GM21526 (cell line): ENCODE measurements around the gene ANAPC7.
A peak's percentile ranks its signal among the peaks of the same experiment; 100 is the strongest.
"Not testable (repeated sequence)": the region's sequence is repeated elsewhere in the genome, so short reads cannot be mapped to it uniquely, and the experiment has no call there.

ENCODE experiments used
- ATAC-seq: cut with Tn5 transposase; IDR thresholded peaks from one replicate; pipeline ENCODE4 v1.9.1; 2021; ENCODE audit warnings: moderate library complexity; ENCODE audit not compliant: unreplicated experiment, low FRiP score

ANAPC7 gene, protein sequence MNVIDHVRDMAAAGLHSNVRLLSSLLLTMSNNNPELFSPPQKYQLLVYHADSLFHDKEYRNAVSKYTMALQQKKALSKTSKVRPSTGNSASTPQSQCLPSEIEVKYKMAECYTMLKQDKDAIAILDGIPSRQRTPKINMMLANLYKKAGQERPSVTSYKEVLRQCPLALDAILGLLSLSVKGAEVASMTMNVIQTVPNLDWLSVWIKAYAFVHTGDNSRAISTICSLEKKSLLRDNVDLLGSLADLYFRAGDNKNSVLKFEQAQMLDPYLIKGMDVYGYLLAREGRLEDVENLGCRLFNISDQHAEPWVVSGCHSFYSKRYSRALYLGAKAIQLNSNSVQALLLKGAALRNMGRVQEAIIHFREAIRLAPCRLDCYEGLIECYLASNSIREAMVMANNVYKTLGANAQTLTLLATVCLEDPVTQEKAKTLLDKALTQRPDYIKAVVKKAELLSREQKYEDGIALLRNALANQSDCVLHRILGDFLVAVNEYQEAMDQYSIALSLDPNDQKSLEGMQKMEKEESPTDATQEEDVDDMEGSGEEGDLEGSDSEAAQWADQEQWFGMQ

DNA sequence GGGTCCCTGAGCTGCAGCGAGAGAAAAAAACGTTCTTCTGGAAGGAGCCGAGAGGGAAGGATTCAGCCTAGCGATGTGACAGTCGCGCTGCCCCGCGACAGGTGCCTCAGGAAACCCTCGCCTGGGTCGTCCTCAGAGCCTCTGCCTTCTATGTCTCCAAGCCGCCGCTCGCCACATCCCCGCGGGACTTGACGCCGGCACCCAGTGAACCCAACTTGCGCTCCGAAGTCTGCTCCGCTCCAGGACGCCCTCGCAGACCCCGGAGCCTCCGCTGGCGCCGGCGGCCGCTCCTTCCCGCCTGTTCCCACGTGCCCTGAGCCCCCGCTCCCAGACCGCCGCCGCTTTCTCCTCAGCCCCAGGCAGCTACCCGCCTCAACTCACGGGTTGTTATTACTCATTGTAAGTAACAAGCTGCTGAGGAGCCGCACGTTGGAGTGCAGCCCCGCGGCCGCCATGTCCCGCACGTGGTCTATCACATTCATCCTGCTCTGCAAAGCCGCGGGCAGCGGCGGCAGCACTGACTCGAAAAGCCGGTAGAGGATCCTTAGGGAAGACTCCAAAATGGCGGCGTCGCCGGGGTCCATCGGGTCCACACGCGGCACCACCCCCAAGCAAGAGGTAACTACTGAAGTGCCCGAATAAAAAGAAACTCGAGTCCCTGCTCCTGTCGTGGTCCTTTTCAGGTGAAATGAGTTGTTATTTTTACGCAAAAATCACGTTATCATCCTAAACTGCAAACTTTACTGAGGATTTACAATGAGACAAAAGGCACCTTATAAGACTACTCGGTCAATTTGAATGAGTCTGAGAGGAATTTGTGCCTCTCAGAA is at the start of gene ANAPC7:
Gene ANAPC7 (minus strand): TSS at position 563 of the 830 bp plus-strand sequence. CDS start 81 bp downstream, at position 482.
- ATAC-seq, result peak; percentile 73

DNA sequence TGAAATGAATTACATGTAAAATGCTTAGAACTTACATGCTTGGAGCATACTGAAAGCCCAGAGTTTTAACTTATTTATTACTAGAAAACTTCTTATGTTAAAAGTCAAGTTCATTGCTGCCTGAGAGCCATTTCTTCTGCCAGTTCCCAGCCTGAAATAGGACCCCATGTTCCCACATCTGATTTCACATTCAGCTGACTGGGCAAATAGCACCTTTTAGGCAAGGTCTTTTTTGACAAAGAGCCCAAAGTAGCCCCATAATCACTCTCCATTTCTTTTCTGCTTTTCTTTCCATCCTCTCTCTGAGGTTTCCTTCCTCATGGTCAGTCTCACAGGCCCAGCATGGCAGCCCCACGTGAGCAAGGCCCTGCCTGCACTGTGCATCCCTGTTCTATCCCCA is 47.8 kb upstream of the ANAPC7 start:
- no peak for ATAC-seq

DNA sequence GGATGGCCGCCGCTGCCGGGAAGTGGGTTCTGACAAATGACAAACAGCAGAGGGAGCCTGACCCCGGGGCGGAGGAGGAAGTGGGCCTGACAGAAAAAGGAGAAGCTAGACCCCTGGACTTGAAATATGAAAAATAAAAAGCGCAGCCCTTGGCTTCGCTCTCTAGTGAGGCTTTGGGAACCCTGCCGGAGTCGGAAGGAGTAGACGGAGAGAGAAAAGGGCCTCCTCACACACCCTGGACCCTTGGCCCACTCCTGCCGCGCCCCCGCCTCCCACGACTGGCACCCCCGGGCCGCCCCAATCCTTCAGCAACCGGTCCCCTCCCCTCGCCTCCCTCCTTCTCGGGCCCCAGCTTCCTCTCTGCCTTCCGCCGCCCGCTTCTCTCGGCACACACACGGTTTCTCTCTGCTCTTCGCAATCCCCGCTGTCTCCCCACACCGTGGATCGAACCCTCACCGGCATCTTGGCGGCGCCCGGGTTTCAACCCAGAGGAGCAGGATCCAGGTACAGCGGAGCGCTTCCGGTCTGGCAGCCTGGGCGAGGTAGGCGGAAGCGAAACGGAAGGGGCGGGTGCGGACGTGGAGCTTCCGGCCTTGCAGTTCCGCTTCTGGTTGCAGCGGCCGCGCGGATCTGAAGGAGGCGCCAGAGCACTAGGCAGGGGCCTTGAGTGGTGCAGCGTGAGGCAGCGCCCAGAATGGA is 46.4 kb upstream of the ANAPC7 start, which contains the start of gene ARPC3:
Gene ARPC3 (minus strand): TSS at position 539 of the 699 bp plus-strand sequence. CDS start 77 bp downstream, at position 462.
- ATAC-seq, result peak; percentile 85

DNA sequence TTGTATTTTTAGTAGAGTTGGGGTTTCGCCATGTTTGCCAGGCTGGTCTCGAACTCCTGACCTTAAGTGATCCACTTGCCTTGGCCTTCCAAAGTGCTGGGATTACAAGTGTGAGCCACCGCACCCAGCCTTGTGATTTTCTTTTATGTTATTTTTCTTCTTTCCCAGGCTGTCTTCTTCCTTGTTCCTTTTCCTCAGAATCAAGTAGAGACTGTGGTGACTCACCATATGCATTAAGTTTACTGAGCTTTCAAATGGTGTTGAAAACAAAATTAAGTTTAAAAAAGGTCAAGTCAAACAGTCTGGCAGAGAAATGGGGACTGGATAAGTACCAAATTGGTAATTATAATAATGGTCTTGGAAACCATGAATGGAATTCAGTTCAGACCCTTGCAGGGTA is 40.9 kb upstream of the ANAPC7 start:
- no peak for ATAC-seq

DNA sequence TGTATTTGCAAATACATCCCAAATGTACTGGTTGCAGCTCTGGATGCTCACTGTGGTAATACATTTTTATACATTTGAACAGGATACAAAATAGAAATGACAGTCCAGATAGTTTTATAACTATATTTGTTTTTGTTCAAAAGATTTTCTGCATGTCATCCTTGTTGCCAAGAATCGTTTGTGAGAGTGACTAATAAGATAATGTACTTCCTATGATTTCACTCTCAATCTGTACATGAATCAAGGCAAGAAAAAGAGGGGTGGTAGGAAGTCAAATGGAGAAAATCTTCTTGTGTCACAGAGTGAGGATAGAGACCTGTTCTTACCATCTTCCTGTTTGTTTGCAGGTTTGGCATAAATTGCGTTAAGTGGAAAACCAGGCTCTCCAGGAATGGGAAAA is 32.7 kb upstream of the ANAPC7 start:
- no peak for ATAC-seq

DNA sequence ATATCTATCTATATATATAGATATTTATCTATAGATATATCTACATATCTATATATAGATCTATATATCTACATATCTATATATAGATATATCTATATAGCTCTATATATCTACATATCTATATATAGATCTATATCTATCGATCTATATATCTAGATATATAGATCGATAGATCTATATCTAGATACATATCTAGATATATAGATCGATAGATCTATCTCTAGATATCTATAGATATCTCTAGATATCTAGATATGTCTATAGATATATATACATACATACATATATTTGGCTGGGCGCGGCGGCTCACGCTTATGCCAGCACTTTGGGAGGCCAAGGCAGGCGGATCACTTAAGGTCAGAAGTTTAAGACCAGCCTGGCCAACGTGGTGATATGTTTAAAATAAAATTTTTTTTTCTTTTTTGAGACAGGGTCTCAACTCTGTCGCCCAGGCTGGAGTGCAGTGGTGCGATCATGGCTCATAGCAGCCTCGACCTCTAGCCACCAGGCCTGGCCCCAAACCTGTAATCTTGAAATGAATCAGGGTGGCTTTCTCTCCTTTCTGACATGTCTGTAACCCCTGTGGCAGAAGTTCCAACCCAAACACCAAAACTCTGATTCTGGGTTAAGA is 28.6 kb upstream of the ANAPC7 start:
- ATAC-seq, result no peak

DNA sequence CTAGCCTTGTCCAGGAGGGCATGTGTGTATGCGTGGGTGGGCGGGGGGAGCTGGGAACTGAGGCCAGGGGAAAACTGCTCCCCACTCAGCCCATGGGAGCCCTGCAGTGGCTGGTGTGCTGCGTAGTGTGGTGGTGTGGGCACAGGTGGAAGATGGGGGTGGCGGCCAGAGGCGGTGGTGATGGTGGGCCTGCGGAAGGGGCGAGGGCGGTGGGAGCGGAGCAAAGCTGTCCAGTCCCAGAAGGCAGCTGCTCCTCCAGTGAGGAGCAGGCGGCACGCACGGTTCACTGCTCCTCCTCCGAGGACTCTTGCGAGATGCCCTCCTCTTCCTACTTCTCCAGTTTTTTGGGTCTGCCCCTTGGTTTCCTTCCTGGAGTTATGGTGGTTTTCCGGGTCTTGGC is 26.2 kb upstream of the ANAPC7 start:
- ATAC-seq, result not testable (repeated sequence)

DNA sequence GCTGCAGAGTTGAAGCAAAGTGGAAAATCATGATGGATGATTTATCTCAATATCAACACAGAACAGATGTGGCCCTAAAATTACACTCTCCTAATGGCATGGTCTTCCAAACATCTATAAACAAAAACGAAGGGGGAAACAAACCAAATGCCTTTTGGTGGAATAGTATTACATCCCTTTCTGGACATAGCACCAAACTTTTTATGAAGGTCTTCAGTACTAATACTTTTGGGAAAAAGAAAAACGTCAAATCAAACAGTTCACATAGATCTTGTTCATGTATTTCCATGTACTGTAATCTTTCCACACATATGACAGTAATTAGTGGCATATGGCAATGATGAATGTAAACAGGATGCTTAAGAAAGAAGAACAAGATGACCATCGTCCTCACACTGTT is 22.9 kb upstream of the ANAPC7 start:
- no peak for ATAC-seq

DNA sequence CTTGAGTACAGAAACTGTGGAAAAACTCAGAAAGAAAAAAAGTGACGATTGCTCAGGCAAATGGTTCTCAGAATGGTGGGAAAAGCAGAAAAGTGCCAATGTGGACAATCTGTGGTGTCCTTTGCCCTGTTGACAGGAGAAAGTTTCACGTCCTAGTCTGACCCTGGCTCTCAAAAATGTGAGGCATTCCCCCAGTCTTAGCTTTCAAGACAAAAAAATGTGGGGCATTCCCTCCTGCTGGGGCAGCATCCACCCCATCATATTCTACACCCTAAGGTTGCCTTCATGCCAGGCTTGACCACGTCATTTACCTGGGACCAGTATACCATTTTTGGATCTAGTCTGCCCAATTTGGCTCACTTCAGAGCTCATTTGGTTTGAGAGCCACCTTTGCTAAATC is 20.7 kb upstream of the ANAPC7 start:
- ATAC-seq, result no peak

DNA sequence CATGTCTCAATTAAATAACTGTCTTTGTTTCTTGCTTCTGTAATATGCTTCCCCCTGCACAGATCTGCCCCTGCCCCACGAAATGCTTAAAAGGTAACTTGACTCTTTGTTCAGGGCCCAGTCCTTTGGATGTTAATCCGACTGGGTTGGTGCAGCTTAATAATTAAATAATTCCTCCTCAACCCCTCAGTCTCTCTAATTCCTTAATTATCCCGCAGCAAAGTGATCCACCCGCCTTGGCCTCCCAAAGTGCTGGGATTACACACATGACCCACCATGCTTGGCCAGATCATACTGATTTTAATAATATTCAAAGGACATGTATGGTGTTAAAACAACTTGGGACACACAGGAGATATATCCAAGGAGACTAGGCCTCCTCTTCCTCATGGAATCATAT is 18.2 kb upstream of the ANAPC7 start:
- no peak for ATAC-seq

DNA sequence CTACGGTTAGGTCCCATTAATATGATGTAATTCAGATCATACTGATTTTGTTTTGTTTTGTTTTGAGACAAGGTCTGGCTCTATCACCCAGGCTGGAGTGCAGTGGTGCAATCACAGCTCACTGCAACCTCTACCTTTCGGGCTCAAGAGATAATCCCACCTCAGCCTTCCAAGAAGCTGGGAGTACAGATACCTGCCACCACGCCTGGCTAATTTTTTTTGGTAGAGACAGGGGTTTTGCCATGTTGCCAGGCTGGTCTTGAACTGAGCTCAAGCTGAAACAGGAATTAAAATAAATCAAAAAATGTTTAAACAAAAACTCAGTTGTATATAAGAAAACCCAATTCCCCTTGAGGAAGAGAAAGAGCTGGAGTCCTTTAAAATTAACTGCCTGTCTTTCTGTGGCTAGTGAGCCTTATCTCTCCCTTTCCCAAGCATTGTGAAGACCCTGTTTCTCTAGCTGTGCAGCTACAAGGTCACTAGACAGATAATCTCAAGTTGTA is 17.7 kb upstream of the ANAPC7 start:
- no peak for ATAC-seq

DNA sequence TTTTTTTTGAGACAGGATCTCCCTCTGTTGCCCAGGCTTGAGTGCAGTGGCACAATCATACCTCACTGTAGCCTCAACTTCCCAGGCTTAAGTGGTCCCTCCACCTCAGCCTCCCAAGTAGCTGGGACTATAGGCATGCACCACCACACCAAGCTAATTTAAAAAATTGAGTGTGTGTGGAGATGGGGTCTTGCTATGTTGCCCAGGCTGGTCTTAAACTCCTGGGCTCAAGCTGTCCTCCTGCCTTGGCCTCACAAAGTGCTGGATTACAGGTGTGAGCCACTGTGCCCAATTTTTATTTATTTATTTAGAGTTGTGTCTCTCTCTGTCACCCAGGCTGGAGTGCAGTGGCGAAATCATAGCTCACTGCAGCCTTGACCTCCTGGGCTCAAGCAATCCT is 17.1 kb upstream of the ANAPC7 start:
- not testable (repeated sequence) for ATAC-seq

DNA sequence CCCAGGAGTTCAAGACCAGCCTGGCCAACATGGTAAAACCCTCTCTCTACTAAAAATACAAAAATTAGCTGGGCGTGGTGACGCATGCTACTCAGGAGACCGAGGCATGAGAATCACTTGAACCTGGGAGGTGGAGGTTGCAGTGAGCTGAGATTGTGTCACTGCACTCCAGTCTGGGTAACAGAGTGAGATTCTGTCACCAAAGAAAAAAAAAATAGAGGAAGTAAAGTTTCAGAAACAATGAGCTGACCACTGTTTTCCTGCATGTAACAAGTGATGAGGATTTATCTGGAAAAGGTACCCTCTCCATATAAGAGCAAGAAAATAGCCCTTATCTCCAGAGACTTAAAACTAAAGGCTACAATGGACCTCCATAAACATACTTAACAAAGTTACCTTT is 13.6 kb upstream of the ANAPC7 start:
- ATAC-seq, result not testable (repeated sequence)

DNA sequence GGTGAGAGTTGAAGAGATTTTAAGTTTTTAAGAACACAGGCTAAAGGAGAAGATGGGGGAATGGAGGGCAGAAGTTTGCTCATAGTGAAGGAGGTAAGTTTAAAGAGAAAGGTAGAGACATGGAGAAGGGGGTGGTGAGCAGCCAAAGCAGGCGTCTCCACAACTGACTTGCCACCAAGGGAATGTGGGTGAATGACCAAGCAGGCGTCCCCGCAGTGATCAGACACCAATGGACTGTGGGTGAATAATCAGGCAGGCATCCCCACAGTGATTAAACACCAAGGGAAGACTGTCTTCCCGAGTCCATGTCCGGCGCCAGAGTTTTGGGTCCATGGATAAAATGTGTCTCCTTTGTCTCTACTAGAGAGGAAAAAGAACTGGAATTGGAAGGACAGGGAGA is 6.6 kb upstream of the ANAPC7 start:
- ATAC-seq, result not testable (repeated sequence)

DNA sequence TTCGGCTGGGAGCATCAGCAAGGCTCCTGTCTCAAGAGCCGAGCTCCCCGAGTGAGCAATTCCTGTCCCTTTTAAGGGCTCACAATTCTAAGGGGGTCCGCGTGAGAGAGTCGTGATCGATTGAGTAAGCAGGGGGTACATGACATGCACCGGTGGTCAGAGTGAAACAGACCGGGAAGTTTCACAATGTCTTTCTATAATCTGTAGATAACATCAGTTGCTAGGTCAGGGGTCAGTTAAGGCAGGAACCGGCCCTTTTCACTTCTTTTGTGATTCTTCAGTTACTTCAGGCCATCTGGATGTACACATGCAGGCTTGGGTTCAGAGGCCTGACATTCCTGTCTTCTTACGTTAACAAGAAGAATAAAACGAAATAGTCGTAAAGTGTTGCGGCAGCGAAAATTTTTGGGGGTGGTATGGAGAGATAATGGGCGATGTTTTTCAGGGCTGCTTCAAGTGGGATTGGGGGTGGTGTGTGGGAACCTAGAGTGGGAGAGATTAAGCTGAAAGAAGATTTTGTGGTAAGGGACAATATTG is 1.7 kb upstream of the ANAPC7 start:
- not testable (repeated sequence) for ATAC-seq

DNA sequence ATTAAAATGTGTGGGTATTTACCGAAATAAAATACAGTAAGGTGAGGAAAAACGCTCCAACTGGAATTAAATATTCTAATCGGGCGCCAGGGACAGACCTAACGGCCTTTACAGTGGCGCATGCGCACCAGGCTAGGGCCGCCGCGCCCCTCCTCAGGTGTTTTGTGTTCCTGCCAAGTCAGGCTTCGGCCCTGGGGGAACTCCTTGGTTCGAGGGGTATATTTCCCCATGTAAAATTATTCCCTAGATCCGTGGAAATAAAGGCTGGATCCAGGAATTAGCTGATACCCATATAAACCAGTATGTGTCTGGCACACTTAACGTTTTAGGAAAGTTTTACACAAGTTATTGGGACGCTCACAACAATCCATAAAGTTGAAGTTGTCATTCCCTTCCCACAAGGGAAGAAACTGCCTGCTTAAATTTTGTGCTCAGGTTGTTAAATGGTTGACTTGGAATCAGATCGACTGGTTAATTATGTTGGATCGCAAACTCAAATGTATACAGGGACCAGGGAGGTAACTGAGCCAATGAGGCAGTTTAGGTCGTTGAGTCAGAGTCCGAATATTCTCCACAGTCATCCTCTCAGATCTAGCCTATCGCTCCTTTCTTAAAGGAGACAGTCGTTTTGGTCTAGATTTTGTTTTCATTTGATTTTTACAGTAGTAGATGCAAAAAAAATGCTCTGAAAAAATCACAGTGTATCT is 621 bp upstream of the ANAPC7 start:
- no peak for ATAC-seq

DNA sequence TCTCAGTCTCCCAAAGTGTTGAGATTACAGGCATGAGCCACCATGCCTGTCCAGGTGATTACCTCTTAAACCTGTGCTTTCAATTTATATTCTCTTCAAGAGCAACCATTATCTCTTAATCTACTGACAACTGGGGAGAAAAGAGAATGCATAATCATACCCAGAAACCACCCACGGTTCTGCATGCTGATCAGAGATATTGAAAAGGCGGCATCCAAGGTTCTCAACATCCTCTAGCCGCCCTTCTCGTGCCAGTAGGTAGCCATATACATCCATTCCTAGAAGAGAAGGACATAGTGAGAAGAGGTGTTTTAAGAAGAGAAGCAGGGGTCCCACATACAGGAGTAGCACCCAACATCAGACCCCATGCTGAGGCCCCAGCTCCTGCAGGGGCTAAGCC is 20.8 kb downstream of the ANAPC7 start:
- ATAC-seq, result no peak

DNA sequence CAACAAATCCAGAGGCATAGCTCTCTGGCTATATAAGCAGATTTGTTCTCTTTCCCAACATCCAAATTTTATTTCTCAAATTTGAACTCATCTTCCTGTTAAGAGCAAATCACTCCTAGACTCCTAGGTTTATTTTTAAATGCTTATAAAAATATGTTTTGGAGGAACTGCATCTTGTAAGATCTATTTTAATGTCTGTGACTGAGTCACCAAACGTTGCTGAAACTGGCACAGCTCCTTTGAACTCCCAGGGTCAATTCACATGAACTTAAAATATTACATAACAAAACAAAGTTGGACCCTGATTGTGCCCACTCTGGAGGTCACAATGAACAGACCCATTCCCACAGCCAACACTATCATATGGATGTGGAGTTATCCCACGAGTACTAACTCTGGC is 23.9 kb downstream of the ANAPC7 start:
- no peak for ATAC-seq

DNA sequence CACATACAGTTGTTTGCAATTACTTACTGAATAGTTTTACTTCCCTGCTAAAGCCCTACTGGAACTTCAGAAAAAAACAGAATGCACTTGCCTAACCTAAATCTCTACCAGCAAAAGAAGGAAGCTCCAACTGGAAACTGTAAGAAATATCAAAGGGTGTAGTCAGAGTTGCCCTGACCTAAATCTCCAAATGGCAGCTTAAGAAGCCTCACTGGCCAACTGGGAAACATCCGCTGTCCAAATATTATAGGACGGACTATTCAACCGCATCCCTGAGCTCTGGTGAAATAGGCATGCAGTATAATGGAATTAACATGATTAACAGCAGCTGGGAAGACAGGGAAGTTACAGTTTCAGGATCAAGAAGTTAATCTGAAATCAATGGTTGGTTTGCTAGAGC is 24.3 kb downstream of the ANAPC7 start:
- ATAC-seq, result no peak
